GM23248 (cell line): ENCODE data around the gene SERINC2.

Experiments
- EZH2 ChIP-seq: fragments of 200-600 bp; sonication (generic); IDR thresholded peaks from 2 replicates; pipeline ENCODE4 v1.6.1; 2018; ENCODE audit warnings: antibody characterized with exemption, mild to moderate bottlenecking; ENCODE audit not compliant: insufficient read depth, poor library complexity, severe bottlenecking
- EZH2phosphoT487 ChIP-seq: fragments of 200-600 bp; sonication (generic); IDR thresholded peaks from 2 replicates; pipeline ENCODE4 v1.6.1; 2018; ENCODE audit warnings: antibody characterized with exemption, moderate library complexity, mild to moderate bottlenecking, low read depth; ENCODE audit not compliant: insufficient read depth

- peak; percentile 80; the same call in 1 of the 2 replicates for TF ChIP-seq EZH2phosphoT487
- no peak for TF ChIP-seq EZH2
Measured at GRCh38 chr1:31396633-31397351, 16.2 kb upstream of the SERINC2 start.
